ENCODE measurements around the gene OAS2. TPM values are rescaled to one million over a fixed set of nuclear protein-coding genes. Genes with fewer than 3 reads are reported as not detected.

Gene OAS2
- total and polyA plus RNA-seq, 2 experiments from 2014 or later: 0.50 TPM; not detected in 1

- peak; percentile 19 for DNase-seq (ENCODE audit: low spot score)
- no peak for TF ChIP-seq EZH2phosphoT487 (IDR thresholded peaks at IDR 0.05; ENCODE audit: low read depth, severe bottlenecking, unreplicated experiment)
- TF ChIP-seq CTCF (IDR thresholded peaks at IDR 0.05; ENCODE audit: poor library complexity): no peak
- no peak for TF ChIP-seq EZH2 (IDR thresholded peaks at IDR 0.05; ENCODE audit: borderline replicate concordance)
- Histone ChIP-seq H3K27me3 (peaks cover 10% of the 10 kb centered on the region), H4K20me1 (ENCODE audit: insufficient read depth, poor library complexity, severe bottlenecking) (no peaks in the 10 kb centered on the region), H2AFZ (no peak overlapping the region), H3K9me2 (replicated peaks; ENCODE audit: insufficient read depth) (no peaks in the 10 kb centered on the region), H3K4me1 (ENCODE audit: insufficient read depth) (no peaks in the 10 kb centered on the region), H3K4me3 (no peak overlapping the region), H3K36me3 (replicated peaks; ENCODE audit: insufficient read depth, low read depth) (no peaks in the 10 kb centered on the region), H3K27ac (no peak overlapping the region), H3K4me2 (no peak overlapping the region), H3K79me2 (no peaks in the 10 kb centered on the region), H3K9me3 (ENCODE audit: low read depth) (no peaks in the 10 kb centered on the region)
- WGBS (ENCODE audit: low lambda C conversion rate, missing lambda C conversion rate): 70% methylated on average over 4 of the region's 4 CpGs
Measured at GRCh38 chr12:113002155-113002554, 23.8 kb downstream of the OAS2 start.

DNA sequence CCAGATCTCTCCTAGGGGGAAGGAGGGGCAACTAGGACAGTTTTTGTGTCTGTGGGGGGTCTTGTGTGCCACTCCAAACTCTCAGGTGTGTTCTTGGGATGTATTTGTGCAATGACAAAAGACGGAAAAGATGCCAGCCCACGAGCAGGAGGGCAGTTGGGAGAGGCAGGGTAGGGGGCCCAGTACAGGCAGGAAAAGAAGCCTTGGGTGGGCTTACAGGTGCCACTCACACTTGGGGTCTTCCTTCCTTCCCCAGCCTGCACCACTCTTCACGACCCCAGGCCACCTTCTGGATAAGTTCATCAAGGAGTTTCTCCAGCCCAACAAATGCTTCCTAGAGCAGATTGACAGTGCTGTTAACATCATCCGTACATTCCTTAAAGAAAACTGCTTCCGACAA lies 24.4 kb downstream of the OAS2 start:
- Histone ChIP-seq H3K9me2 (replicated peaks; ENCODE audit: insufficient read depth) (no peaks in the 10 kb centered on the region), H3K79me2 (no peaks in the 10 kb centered on the region), H2AFZ (no peak overlapping the region), H3K4me3 (no peak overlapping the region), H3K27ac (no peak overlapping the region), H3K4me1 (ENCODE audit: insufficient read depth) (no peaks in the 10 kb centered on the region), H3K27me3 (peaks cover 12% of the 10 kb centered on the region), H3K4me2 (no peak overlapping the region), H3K9me3 (ENCODE audit: low read depth) (no peaks in the 10 kb centered on the region), H3K36me3 (replicated peaks; ENCODE audit: insufficient read depth, low read depth) (no peaks in the 10 kb centered on the region), H4K20me1 (ENCODE audit: insufficient read depth, poor library complexity, severe bottlenecking) (no peaks in the 10 kb centered on the region)
- no peak for TF ChIP-seq EZH2phosphoT487 (IDR thresholded peaks at IDR 0.05; ENCODE audit: low read depth, severe bottlenecking, unreplicated experiment)
- TF ChIP-seq EZH2 (IDR thresholded peaks at IDR 0.05; ENCODE audit: borderline replicate concordance): no peak
- TF ChIP-seq CTCF (IDR thresholded peaks at IDR 0.05; ENCODE audit: poor library complexity): no peak
- DNase-seq (ENCODE audit: low spot score): no peak
- 87% methylated on average over 5 of the region's 5 CpGs for WGBS (ENCODE audit: low lambda C conversion rate, missing lambda C conversion rate)

GRCh38 chr12:113003636-113004035 lies 25.3 kb downstream of the OAS2 start:
- H3K4me1 ChIP-seq (ENCODE audit: insufficient read depth): no peaks in the 10 kb centered on the region
- H3K9me3 ChIP-seq (ENCODE audit: low read depth): no peaks in the 10 kb centered on the region
- no peaks in the 10 kb centered on the region for H3K9me2 ChIP-seq (replicated peaks; ENCODE audit: insufficient read depth)
- no peak overlapping the region for H3K27ac ChIP-seq
- no peak for TF ChIP-seq EZH2phosphoT487 (IDR thresholded peaks at IDR 0.05; ENCODE audit: low read depth, severe bottlenecking, unreplicated experiment)
- TF ChIP-seq CTCF (IDR thresholded peaks at IDR 0.05; ENCODE audit: poor library complexity): no peak
- TF ChIP-seq EZH2 (IDR thresholded peaks at IDR 0.05; ENCODE audit: borderline replicate concordance): no peak
- no peak for DNase-seq (ENCODE audit: low spot score)
- H3K27me3 ChIP-seq: peaks cover 18% of the 10 kb centered on the region
- H3K4me3 ChIP-seq: no peak overlapping the region
- 75% methylated on average over 9 of the region's 9 CpGs for WGBS (ENCODE audit: low lambda C conversion rate, missing lambda C conversion rate)
- H2AFZ ChIP-seq: no peak overlapping the region
- H3K4me2 ChIP-seq: no peak overlapping the region
- H3K79me2 ChIP-seq: no peaks in the 10 kb centered on the region
- H4K20me1 ChIP-seq (ENCODE audit: insufficient read depth, poor library complexity, severe bottlenecking): no peaks in the 10 kb centered on the region
- no peaks in the 10 kb centered on the region for H3K36me3 ChIP-seq (replicated peaks; ENCODE audit: insufficient read depth, low read depth)

DNA sequence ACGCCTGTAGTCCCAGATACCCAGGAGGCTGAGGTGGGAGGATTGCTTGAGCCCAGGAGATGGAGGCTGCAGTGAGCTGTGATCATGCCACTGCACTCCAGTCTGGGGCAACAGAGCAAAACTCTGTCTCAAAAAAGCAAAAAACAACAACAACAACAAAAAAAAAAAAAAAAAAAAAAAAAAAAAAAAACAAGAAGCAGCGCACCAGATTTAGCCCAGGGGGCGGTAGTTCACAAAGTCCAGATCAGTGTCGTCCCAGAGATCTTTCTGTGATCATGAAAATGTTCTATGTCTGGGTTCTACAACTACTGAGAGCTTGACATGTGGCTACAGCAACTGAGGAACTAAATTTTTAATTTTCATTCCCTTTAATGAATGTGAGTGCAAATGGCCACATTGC lies 27.4 kb downstream of the OAS2 start:
- Histone ChIP-seq H4K20me1 (ENCODE audit: insufficient read depth, poor library complexity, severe bottlenecking) (no peaks in the 10 kb centered on the region), H3K4me2 (no peak overlapping the region), H3K4me3 (no peak overlapping the region), H2AFZ (no peak overlapping the region), H3K4me1 (ENCODE audit: insufficient read depth) (no peaks in the 10 kb centered on the region), H3K27ac (no peak overlapping the region), H3K79me2 (no peaks in the 10 kb centered on the region), H3K9me3 (ENCODE audit: low read depth) (no peaks in the 10 kb centered on the region), H3K27me3 (peaks cover 18% of the 10 kb centered on the region), H3K9me2 (replicated peaks; ENCODE audit: insufficient read depth) (no peaks in the 10 kb centered on the region), H3K36me3 (replicated peaks; ENCODE audit: insufficient read depth, low read depth) (no peaks in the 10 kb centered on the region)
- 50% methylated on average over 4 of the region's 4 CpGs for WGBS (ENCODE audit: low lambda C conversion rate, missing lambda C conversion rate)
- no peak for DNase-seq (ENCODE audit: low spot score)
- TF ChIP-seq CTCF (IDR thresholded peaks at IDR 0.05; ENCODE audit: poor library complexity) (peak; percentile 23), EZH2 (IDR thresholded peaks at IDR 0.05; ENCODE audit: borderline replicate concordance) (no peak)

Data from hepatocyte (in vitro differentiated cells).